HG02884 (cell line): ENCODE measurements around the gene TAP1.
"Not testable (repeated sequence)": the region's sequence is repeated elsewhere in the genome, so short reads cannot be mapped to it uniquely, and the experiment has no call there.

Experiments
- ATAC-seq: cut with Tn5 transposase; IDR thresholded peaks from one replicate; pipeline ENCODE4 v1.9.1; 2021; ENCODE audit warnings: mild to moderate bottlenecking, moderate library complexity; ENCODE audit not compliant: unreplicated experiment

The TAP1 gene, protein sequence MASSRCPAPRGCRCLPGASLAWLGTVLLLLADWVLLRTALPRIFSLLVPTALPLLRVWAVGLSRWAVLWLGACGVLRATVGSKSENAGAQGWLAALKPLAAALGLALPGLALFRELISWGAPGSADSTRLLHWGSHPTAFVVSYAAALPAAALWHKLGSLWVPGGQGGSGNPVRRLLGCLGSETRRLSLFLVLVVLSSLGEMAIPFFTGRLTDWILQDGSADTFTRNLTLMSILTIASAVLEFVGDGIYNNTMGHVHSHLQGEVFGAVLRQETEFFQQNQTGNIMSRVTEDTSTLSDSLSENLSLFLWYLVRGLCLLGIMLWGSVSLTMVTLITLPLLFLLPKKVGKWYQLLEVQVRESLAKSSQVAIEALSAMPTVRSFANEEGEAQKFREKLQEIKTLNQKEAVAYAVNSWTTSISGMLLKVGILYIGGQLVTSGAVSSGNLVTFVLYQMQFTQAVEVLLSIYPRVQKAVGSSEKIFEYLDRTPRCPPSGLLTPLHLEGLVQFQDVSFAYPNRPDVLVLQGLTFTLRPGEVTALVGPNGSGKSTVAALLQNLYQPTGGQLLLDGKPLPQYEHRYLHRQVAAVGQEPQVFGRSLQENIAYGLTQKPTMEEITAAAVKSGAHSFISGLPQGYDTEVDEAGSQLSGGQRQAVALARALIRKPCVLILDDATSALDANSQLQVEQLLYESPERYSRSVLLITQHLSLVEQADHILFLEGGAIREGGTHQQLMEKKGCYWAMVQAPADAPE

DNA sequence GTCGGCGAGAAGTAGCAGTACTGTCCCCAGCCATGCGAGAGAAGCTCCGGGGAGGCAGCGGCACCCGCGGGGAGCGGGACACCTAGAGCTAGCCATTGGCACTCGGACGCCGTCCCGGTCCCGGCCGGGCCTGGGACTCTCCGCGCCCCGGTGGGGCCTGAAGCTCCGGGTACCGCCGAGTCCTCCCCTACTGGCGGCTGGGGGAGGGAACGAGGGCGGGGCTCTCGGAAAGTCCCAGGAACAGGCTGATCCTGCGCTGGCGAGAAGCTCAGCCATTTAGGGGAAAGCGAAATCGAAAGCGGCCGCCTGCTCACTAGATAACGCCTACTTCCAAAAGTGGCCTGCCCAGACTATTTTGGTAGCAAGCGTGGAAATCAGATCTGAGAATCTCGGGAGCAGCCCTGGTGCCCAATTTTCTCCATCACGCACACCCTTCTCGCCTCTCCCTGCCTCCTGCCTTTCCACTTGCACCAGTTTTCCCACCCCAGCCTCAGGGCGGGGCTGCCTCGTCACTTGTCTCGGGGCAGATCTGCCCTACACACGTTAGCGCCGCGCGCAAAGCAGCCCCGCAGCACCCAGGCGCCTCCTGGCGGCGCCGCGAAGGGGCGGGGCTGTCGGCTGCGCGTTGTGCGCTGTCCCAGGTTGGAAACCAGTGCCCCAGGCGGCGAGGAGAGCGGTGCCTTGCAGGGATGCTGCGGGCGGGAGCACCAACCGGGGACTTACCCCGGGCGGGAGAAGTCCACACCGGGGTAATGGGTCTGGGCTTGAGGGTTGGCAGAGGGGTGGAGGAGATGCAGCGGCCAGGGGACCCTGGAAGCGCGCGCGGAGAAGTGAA lies at the start of gene TAP1, which contains the start of gene PSMB9:
Gene TAP1, minus strand, starts transcription at position 164 of the 835 bp plus-strand sequence. Its CDS starts 68 bp downstream, at position 96.
Gene PSMB9, plus strand, starts transcription at position 652 of the 835 bp plus-strand sequence. Its CDS starts 38 bp downstream, at position 690.
- peak; percentile 82 for ATAC-seq

DNA sequence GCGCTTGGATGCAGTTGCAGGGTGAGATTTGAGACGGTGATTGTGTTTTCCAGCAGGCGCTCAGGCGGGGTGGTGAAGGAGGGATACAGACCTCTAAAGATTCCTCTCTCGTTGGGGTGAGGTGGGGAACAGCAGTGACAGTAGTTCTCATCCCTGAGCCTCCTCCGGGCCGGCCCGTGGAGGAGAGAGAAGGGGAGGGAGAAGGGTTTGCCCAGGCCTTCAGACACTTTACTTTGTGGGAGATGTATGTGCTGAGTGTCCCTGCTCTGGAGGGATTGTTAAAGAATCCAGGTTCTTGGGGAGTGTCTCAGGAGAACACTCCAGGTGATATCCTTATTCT lies 41.5 kb upstream of the TAP1 start:
- no peak for ATAC-seq

DNA sequence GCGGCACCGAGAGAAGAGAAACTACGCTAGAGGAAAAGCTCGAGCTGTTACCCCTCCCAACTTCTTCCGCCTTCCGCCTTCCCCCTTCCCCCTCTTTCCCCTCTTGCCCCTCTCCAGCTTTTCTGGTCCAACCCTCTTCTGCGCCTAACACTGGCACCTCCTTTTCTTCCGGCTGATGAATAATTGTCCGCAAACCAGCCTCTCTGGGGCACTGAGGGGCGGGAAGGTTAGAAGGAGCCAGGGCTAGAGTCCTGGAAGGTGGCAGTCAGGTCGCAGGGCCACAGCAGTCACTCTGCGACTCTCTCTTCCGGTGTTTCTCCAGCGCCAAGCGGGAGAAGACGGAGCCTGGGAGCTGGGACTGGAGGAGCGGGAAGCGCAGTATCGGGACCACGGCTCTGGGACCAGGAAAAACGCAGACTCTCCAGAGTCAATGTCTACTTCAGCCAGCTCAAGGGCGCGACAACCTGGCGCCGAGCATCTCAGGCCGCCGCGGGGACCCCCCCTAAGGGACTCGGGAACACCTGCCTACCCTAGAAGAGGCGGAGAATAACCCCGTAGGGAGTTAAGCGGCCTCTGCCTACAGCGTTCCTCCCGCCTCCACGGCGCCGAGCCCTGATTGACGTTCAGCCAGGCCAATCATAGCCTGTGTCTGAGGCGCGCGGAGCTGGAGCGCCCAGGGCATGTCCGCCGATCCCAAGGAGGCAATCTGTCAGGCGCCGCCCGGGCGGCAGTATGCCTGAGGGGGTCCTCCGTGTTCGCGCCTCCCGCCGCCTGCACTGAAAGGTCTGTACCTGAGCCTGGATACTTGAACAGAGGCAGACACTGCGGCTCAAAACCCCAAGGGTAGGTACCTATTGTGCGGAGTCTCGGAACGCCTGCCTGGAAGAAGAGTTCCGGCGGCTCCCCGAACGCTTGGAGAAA lies 40.8 kb upstream of the TAP1 start:
- peak; percentile 95 for ATAC-seq

DNA sequence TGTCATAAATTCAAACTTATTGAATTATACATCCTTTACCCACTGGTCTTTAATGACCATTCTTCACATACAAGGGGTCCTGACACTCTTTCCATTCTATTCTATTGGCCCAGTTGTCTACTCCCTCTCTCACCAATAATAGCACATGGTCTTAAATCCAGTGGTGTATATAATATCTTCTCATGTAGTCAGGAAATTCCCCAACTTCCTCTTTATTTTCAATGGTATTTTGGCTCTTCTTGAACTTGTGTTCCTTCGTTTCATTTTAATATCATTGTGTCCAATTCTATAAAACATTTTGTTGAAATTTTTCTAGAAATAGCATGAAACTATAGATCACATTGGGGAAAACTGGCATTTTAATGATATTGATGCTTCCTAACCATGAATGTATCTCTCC lies 37.3 kb upstream of the TAP1 start:
- no peak for ATAC-seq

DNA sequence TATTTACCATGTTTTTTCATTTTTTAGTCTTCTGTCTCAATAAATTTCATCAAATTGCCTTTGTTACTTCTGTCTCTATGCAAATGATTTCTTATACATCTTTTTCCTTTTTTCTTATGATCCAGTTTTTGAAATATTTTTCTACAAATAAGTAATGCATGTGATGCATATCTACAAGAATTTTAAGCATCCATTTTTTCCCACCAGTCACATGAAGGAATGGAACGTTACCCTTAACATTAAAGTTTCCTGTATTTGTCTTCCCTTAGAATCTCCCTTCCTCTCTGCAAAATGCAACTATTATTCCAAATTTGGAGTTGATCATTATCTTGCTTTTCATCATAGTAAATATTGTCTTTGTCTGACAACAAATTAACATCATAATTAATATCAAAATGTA lies 36.0 kb upstream of the TAP1 start:
- ATAC-seq, result no peak

DNA sequence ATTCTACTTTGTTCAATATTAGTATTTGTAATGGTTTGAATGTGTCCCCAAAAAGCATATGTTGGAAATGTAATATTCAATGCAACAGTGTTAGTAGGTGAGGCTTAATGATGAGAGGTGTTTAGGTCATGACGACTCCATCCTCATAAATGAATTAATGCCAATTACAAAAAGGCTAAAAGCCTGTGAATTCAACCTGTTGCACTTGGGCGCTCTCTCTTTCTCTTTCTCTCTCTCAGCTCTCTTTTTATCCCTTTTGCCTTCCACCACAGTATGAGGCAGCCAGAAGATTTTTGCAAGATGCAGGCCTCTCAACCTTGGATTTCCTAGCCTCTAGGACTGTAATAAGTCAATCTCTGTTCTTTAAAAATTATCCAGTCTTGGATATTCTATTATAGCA lies 35.1 kb upstream of the TAP1 start:
- ATAC-seq, result no peak

DNA sequence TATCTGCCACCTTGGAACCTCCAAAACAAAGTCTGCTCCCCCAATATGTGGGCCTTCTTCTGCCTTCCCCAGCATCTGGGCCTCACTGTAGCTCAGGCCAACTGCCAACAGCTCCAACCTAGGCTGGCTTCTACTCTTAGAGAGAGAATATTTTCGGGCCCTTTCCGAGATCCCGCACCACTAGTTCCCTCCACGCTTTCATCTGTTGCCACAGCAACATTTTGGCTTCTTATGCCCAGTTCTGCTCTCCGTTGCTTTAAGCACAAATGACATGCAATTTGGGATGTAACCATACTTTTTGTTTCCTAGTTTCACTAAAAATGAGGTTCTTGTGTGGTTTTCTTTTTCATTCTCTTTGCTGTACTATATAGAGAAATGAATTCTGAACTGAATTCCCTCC lies 34.1 kb upstream of the TAP1 start:
- no peak for ATAC-seq

DNA sequence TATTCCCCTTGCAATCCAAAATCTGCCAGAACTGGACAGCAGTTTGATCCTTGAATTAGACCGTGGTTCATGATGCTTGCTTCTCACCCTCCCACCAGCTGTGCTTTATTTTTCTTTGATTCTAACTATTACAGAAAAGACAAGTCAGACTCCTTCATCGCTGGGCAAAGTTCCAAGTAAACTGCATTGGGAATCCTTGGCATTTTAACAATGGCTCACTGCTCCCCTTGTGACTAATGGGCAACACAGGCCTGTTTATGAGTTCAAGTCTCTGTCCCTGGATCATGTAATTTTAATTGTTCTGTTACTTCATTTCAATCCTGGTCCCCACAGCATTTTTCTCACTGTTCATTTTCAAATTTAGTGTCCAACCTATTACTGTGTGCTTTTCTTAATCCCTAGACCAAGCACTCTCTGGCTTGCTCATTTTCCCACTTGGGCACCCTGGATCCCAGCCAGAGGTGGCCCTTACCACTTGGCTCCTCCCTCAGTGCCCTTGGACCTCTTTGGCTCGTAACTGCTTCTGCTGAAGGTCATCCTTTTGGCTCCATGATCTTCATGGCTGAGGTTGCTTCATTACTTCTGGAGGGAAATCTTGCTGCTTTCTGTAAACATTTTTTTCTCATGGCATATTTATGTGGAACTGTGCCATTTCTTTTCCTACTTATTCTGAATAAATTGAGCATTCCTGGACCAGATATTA lies 33.3 kb upstream of the TAP1 start:
- ATAC-seq, result no peak

DNA sequence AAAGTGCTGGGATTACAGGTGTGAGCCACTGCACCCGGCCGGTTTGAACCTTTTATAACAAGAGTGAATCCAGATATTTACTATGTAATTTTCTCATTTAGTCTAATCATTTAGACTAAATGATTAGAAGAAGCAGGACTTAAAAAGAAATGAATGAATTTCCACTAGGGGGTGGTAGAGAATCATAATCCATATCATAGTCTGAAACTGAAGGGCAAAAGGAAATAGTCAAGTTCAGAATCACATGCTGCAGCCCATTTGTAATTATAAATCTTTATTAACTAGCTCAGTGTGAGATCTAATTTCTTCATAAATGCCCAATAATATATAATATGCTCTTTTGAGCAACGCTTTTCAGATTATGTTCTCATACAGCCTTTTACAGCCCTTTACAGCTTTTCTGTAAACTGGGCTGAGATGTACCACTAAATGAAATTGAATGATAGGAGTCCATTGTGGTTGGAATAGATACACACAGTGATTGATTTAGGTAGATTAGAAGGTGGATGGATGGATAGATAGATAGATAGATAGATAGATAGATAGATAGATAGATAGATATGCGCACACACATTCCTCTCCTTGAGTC lies 32.3 kb upstream of the TAP1 start:
- no peak for ATAC-seq

DNA sequence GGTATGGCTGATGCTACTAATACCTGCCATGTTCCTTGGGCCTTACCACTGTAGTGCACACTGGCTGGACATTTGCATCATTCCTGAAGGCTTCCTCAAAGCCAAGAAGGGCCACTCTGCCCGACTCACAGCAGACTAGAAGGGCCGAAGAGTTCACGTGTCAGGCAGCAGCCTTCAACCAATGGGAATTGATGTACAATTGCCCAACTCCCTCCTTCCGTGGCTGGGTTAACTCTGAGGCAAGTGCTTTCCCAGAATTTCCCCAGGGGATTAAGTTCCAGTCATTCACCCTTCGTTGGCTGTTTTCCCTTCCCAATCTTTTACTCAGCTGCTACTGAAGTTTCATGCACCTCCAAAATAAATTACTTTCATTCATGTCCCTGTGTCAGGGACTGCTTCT lies 30.3 kb upstream of the TAP1 start:
- ATAC-seq, result no peak

DNA sequence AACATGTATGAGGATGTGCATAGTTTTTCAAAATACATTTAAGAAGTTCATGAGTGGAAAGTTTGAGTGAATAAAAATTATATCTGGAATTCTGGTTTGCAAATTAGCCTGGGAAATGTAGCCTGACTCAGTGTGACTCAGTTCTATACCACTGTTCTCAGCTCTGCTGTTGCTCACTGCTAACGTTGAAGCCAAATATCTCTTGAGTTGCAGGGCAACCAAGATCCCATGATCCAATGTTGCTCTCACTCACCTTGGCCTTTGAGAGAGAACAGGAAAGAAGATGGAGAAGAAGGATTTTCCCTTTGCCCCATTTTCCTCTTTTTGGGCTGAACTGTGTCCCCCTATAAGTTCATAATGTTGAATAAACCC lies 29.4 kb upstream of the TAP1 start:
- no peak for ATAC-seq

DNA sequence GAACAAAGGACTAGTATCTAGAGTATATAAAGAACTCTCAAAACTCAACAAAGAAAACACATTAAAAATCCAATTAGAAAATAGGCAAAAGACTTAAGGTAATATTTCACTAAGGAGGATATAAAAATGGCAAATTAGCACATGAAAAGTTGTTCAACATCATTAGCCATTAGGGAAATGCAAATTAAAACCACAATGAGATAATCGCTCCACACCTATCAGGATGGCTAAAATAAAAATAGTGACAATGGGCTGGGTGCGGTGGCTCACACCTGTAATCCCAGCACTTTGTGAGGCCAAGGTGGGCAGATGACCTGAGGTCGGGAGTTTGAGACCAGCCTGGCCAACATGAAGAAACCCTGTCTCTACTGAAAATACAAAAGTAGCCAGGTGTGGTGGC lies 27.5 kb upstream of the TAP1 start:
- ATAC-seq, result not testable (repeated sequence)

DNA sequence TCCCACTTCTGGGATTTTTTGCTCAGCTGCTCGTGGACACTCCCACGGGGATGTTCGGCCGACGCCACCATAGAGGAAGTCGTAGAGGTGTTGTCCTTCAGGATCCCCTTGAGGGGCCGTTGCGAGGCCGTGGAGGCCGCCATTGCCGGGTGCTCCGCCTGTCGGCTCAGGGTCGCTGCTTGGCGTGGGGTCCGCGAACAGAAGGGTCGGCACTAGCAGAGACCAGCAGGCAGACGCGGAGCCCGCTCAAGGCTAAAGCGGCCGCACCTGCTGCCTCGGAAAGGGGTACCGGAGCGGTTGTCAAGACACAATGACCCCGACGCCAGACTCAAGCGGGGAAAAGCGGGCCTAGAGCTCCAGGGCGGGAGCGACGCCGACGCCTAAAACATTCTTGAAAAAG lies 26.2 kb upstream of the TAP1 start:
- no peak for ATAC-seq

DNA sequence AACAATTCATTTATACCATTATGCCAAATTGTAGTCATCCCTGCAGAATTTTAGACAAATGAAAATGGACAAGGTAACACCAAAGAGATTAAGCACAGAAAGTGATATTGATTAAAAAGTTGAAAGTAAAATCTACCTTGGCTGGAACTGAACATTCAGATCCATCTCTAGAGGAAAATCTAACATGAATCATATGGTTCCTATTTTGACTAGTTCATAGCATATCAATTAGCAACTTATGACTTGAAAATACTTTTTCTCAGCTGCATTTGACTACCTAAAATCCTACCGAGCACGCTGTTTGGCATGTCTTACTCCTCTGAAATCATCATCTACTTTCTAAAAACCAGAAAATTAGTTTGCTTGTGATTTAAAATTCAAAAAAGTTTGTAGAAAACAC lies 23.1 kb upstream of the TAP1 start:
- no peak for ATAC-seq

DNA sequence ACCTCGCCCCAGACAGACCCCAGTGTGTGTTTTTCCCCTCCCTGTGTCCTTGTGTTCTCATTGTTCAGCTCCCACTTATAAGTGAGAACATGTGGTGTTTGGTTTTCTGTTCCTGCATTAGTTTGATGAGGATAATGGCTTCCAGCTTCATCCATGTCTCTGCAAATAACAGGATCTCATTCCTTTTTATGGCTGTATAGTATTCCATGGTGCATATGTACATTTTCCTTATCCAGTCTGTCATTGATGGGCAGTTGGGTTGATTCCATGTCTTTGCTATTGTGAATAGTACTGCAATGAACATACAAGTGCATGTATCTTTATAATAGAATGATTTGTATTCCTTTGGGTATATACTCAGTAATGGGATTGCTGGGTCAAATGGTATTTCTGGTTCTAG lies 20.4 kb upstream of the TAP1 start:
- ATAC-seq, result not testable (repeated sequence)

DNA sequence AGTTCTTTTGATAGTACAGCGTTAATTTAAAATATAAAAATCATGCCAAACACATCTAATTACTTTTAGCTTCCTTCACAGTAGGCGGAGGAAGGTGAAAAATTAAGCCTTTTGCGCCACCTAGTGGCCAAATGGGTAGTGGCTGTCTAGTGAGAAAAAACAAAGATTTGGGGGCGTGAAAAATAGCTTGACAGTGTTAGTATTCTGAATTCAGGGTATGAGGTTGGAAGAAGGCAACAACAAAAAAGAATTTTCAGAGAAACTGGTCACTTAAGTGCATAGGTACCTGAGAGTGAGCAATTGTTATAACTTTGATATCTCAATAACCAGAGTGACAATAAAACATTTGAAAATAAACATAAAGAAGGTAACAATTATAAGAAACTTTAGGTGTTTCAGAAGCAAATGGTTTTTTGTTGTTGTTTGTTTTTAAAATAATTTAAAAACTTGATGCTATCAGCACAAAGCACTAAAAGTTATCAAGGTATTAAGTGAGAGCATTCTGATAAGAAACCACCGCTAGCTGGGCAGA lies 14.8 kb upstream of the TAP1 start:
- no peak for ATAC-seq

DNA sequence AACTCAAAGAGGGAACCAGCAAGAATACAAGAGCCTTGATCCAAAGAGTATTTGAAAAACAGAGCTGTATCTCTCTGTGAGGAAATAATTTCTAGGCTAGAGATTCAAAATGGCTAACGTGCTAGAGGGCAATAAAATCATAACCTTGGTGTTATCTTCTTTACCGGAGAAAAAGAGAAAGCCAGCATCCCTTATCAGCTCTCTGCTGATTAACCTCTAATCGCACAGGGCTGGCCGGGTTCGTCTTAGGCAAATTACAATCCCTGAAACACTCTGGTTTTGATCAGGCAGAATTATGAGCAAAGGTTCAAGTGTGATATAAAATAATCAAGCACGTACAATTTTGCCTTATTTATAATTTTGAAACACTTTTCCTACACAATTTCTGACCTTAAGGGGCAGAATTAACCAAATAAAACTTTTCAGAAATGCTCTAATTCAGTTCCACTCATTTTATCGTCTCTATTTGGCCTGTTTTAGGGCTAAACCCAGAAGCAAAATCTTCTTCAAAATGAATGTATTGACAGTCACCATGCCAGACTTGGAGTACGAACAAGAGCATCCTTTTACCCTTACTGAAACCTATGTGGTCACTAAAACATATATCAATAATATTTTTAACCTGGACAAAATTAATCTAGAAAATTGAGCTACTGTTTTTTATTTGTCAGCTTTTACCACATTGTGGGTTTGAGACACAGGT lies 14.2 kb upstream of the TAP1 start:
- no peak for ATAC-seq

DNA sequence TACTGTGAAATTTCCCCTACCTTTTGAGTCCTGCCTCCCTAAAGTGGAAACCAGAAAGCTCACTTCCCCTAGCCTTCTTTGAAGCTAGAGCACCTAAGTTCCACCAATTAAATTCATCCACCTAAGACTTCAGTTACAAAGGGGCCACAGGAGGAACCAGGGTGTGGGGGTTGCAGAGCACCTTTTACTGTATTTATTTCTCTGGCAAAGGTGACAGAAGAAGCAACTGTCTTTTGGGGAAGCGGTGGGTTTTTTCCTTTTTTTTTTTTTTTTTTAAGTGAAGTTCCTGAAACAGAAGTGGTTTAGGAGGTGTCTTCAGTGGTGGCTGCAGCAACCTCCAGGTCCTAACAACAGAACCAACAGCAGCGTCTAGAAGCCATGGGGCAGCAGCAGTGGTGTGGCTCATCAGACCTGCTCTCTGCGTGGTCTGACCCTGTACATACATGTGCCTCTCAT lies 13.5 kb upstream of the TAP1 start:
- ATAC-seq, result no peak
